Activated CD4-positive, alpha-beta T cell treated with anti-CD3 and anti-CD28 coated beads, Interleukin-2, amount 50 U/mL, for 48 hours (primary cell): Measurements from ENCODE around the gene TRMT1.

ENCODE experiments used
- DNase-seq, 2 experiments: peaks; one replicate each; pipeline ENCODE4 v3.0.0-alpha.2; 2020

The TRMT1 gene

GRCh38 chr19:13150187-13150930 lies 33.8 kb upstream of the TRMT1 start, which contains the start of the genes IER2 and STX10:
TSS of gene IER2 (plus strand) at chr19:13150411. CDS start at chr19:13153187, 2,776 bp downstream.
TSS of gene STX10 (minus strand) at chr19:13150375. CDS start at chr19:13150173, 202 bp downstream.
- DNase-seq, result peak; percentile 93 to 95

- DNase-seq, result peak; percentile 48 to 50
Observed at GRCh38 chr19:13149628-13150186, 33.2 kb upstream of the TRMT1 start.

- peak in 1 of 2 experiments; percentile 16 for DNase-seq
Observed at GRCh38 chr19:13149173-13149627, 32.7 kb upstream of the TRMT1 start.

GRCh38 chr19:13146763-13147563 lies 30.4 kb upstream of the TRMT1 start:
- no peak for DNase-seq

GRCh38 chr19:13139633-13140311 lies 23.2 kb upstream of the TRMT1 start:
- DNase-seq, result no peak

- no peak for DNase-seq
Observed at GRCh38 chr19:13138916-13139198, 22.3 kb upstream of the TRMT1 start.

GRCh38 chr19:13138171-13138915 lies 21.8 kb upstream of the TRMT1 start:
- DNase-seq, result no peak

GRCh38 chr19:13137290-13137794 lies 20.8 kb upstream of the TRMT1 start:
- no peak for DNase-seq

- no peak for DNase-seq
Observed at GRCh38 chr19:13135068-13136062, 18.8 kb upstream of the TRMT1 start.

GRCh38 chr19:13134626-13135025 lies 18.1 kb upstream of the TRMT1 start:
- no peak for DNase-seq

- no peak for DNase-seq
Observed at GRCh38 chr19:13133241-13133870, 16.8 kb upstream of the TRMT1 start.

GRCh38 chr19:13132471-13133180 lies 16.1 kb upstream of the TRMT1 start:
- DNase-seq, result peak; percentile 70 to 80

- no peak for DNase-seq
Observed at GRCh38 chr19:13130886-13131490, 14.4 kb upstream of the TRMT1 start.

- DNase-seq, result no peak
Observed at GRCh38 chr19:13129384-13129783, 12.8 kb upstream of the TRMT1 start.

GRCh38 chr19:13128583-13128982 lies 12.0 kb upstream of the TRMT1 start:
- no peak for DNase-seq

- DNase-seq, result no peak
Observed at GRCh38 chr19:13127811-13128575, 11.5 kb upstream of the TRMT1 start.

- DNase-seq, result no peak
Observed at GRCh38 chr19:13127051-13127450, 10.5 kb upstream of the TRMT1 start.
